Psoas muscle (tissue), 8 donors: ENCODE results near the gene DCTPP1. TPM values are rescaled to one million over a fixed set of nuclear protein-coding genes. Genes with fewer than 3 reads are reported as not detected.
A peak's percentile ranks its signal among the peaks of the same experiment; 100 is the strongest.
"Not testable (repeated sequence)": the region's sequence is repeated elsewhere in the genome, so short reads cannot be mapped to it uniquely, and the experiment has no call there.

ENCODE experiments used
- ATAC-seq, 4 donors: fragments of 200-7000 bp; cut with Tn5 transposase; one replicate each; pipeline ENCODE4 v1.9.1; 2020; ENCODE audit warnings: moderate library complexity in 3 of 4, mild to moderate bottlenecking in 2 of 4
- DNase-seq, 2 donors: peaks; one replicate each; pipeline ENCODE4 v3.0.0-alpha.2; 2020
- H3K27ac ChIP-seq: fragments of 200-600 bp; one replicate; pipeline ENCODE4 v1.8.0; 2022
- H3K27me3 ChIP-seq, 3 donors: fragments of 200-600 bp in 1 of 3; one replicate each; pipeline versions ENCODE4 v1.6.1 to v1.8.0; 2013 to 2022; ENCODE audit warnings: low read length in 2 of 3, mild to moderate bottlenecking in 2 of 3, moderate library complexity in 1 of 3; ENCODE audit not compliant: insufficient read depth in 3 of 3
- H3K36me3 ChIP-seq, 2 donors: fragments of 200-600 bp in 1 of 2; one replicate each; pipeline versions ENCODE4 v1.6.1 to v1.8.0; 2013 to 2022; ENCODE audit warnings: low read depth in 1 of 2, mild to moderate bottlenecking in 1 of 2, moderate library complexity in 1 of 2; ENCODE audit not compliant: insufficient read depth in 1 of 2
- H3K4me1 ChIP-seq: fragments of 200-600 bp; one replicate; pipeline ENCODE4 v1.8.0; 2022
- H3K4me3 ChIP-seq: fragments of 200-600 bp; one replicate; pipeline ENCODE4 v1.8.0; 2022; ENCODE audit warnings: mild to moderate bottlenecking
- H3K9me3 ChIP-seq: fragments of 200-600 bp; one replicate; pipeline ENCODE4 v1.8.0; 2022
- WGBS, 3 donors: extraction: QIAGEN DNeasy Blood & Tissue Kit; methylation state at CpG; one replicate each; pipeline versions ENCODE4 v1.1.6 to v1.1.7; 2013; 5-methylcytosine and 5-hydroxymethylcytosine counted together
- intact Hi-C, 2 donors: fragments of 100-400 bp; cut with DNase I; formaldehyde crosslinking; loops; one replicate each; pipeline versions ENCODE4 v1.11.0 to v1.14.2; 2022
- long read RNA-seq, 2 donors: library from polyadenylated mRNA; unstranded; transcript quantifications; one replicate each; pipeline ENCODE4 v2.0.0, GENCODE V29; 2021
- polyA plus RNA-seq, 3 donors: library from polyadenylated mRNA; stranded (reverse); fragments of 200-250 nt; gene quantifications; one replicate each; pipeline ENCODE4 v1.2.3, GENCODE V29; 2013
- total RNA-seq, 4 donors: library from RNA; stranded (reverse); fragmentation: NEBNext Ultra II Directional in 2 of 4; extraction: Animal tissue kit (Norgen Biotek cat#: 25700) in 2 of 4; gene quantifications; one replicate each; pipeline versions ENCODE4 v1.2.1 to v1.2.4, GENCODE V29; 2021 to 2023
- TF ChIP-seq, protein P1 (sequence below): fragments of 200-600 bp; IDR thresholded peaks from one replicate; pipeline ENCODE4 v1.8.0; 2022; ENCODE audit warnings: antibody characterized with exemption
- donor health status: healthy with polysubstance abuse.
- donor health status: DM: no; HTN: no; CAD: no; lungs with moderate emphysema.
- donor health status: Bipolar disorder and iron deficiency.
- donor health status: healthy.
- donor health status: DM: yes; HTN: yes; CAD: no.
- donor health status: DM: no; HTN: no; CAD: no.
- donor health status: DM: no; HTN: no; CAD: no.
- donor health status: DM: yes; HTN: yes; CAD: no.

DCTPP1 gene
- 10 to 100 TPM; 23.3 to 54.4 (median 33.9) TPM for total RNA-seq
- 10 to 100 TPM; 42.2 to 84.2 (median 52.7) TPM for polyA plus RNA-seq
- long read RNA-seq, donor 1, transcript DCTPP1-201 (3 exons, 1,222 nt), result major isoform, 39 of 45 reads
- long read RNA-seq, donor 1, partial matches to known transcripts, result 0 of 45 reads
- long read RNA-seq, donor 1, other reads (novel, unspliced or antisense), result 6 of 45 reads
- long read RNA-seq, donor 2, transcript DCTPP1-201 (3 exons, 1,222 nt), result major isoform, 56 of 60 reads
- long read RNA-seq, donor 2, partial matches to known transcripts, result 0 of 60 reads
- long read RNA-seq, donor 2, other reads (novel, unspliced or antisense), result 3 of 60 reads

DNA sequence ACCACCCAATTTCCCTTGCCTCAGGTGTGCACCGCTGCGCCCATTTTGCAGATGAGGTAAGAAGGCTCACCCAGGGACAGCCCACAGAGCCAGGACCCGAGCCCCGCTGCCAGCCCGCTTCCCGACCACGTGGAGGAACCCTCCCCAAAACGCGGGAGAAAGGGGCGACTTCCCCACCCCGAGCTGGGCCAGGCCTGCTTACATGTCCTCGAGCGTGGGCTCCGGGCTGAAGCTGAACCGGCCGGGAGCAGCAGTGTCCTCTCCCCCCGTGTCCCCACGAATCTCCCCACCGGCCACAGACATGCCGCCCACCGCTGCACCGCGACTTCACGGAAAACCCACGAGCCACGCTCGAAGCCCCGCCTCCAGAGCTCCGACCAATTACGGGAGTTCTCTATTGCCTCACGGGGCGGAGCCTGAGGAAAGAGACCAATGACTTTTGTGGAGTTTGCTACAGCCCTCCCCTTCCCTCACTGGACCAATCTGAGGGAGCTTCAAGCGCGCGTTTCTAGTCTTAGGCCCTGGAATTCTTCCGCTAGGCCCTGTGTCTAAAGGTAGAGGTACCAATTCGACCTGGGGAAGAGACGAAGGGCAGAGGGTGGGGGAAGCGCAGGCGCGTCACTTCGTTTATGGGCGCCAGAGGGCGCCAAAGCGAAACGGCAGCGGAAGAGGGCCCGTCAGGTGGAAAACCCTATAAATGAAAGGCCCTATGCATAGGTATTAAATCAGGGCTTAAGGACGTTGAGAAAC lies at the start of gene DCTPP1:
DCTPP1 (minus strand) TSS at position 353 of the 750 bp plus-strand sequence; CDS start at position 303, 50 bp downstream.
- Histone ChIP-seq H3K36me3 (peaks cover 0 to 18% of the 10 kb centered on the region in 2 donors), H3K27me3 (no peaks in the 10 kb centered on the region), H3K4me3 (peak within 1 kb of the TSS; percentile 73), H3K27ac (peak within 1 kb of the TSS; percentile 66), H3K9me3 (no peaks in the 10 kb centered on the region), H3K4me1 (peaks cover 18% of the 10 kb centered on the region)
- TF ChIP-seq, protein P1, sequence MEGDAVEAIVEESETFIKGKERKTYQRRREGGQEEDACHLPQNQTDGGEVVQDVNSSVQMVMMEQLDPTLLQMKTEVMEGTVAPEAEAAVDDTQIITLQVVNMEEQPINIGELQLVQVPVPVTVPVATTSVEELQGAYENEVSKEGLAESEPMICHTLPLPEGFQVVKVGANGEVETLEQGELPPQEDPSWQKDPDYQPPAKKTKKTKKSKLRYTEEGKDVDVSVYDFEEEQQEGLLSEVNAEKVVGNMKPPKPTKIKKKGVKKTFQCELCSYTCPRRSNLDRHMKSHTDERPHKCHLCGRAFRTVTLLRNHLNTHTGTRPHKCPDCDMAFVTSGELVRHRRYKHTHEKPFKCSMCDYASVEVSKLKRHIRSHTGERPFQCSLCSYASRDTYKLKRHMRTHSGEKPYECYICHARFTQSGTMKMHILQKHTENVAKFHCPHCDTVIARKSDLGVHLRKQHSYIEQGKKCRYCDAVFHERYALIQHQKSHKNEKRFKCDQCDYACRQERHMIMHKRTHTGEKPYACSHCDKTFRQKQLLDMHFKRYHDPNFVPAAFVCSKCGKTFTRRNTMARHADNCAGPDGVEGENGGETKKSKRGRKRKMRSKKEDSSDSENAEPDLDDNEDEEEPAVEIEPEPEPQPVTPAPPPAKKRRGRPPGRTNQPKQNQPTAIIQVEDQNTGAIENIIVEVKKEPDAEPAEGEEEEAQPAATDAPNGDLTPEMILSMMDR, result peak; percentile 77
- 1% methylated on average over 42 to 49 of the region's 49 CpGs for WGBS, 3 donors
- intact Hi-C loops, result loop anchor here in 1 of 2 donors (1.0 to 2.0 kb wide), 3 partner anchors 13 to 199 kb away; no protein-coding TSS in a partner anchor
- ATAC-seq (peak; percentile 98 to 99 (median 98)), DNase-seq (peak; percentile 94 to 96)

DNA sequence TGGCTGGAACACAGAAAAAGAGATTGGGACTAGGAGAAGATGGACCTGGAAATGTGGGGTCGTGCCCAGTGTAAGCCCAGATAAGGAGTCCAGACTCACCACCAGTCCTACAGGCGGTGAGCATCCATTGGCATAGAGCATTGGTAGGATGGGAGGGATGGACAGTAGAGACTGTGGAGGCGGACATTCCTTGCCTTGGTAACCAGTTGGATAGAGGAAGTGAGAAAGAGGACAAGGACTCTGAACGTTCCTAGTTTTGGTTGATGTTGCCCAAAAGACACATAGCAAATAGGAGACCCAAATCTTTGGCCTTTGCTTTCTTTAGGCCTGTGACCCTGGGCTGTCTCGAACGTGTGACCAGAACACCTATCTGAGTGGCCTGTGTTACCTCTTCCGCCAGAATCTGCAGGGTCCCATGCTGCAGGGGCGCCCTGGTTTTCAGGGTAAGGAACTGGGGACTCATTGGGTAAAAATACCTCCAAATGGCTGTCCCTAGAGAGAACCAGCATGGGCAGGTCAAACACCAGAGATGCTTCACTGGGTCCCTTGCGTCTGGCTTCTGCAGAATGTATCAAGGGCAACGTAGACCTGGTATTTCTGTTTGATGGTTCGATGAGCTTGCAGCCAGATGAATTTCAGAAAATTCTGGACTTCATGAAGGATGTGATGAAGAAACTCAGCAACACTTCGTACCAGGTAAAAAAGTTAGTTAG lies 49.1 kb upstream of the DCTPP1 start:
- intact Hi-C loops, result no loop called here
- Histone ChIP-seq H3K36me3 (no peaks in the 10 kb centered on the region), H3K9me3 (no peaks in the 10 kb centered on the region), H3K27me3 (peaks cover 0 to 8% (median 5%) of the 10 kb centered on the region in 3 donors), H3K27ac (no peak overlapping the region), H3K4me3 (no peak overlapping the region), H3K4me1 (no peaks in the 10 kb centered on the region)
- DNase-seq, result no peak
- TF ChIP-seq, protein P1, result no peak
- no peak for ATAC-seq
- WGBS, 3 donors, result 86 to 89% (median 87%) methylated on average over 12 of the region's 12 CpGs

DNA sequence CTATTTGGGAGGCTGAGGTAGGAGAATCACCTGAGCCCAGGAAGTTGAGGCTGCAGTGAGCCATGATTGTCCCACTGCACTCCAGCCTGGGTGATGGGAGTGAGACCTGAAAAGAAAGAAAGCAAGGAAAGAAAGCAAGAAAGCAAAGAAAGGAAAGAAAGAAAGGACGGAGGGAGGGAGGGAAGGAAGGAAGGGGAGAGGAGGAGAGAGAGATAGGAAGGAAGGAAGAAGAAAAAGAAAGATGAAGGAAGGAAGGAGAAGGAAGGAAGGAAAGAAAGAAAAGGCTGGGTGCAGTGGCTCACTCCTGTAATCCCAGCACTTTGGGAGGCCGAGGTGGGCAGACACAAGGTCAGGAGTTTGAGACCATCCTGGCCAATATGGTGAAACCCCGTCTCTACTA lies 47.9 kb upstream of the DCTPP1 start:
- peaks cover 0 to 20% (median 7%) of the 10 kb centered on the region in 3 donors for H3K27me3 ChIP-seq
- 79 to 81% (median 79%) methylated on average over 3 of the region's 3 CpGs for WGBS, 3 donors
- H3K4me3 ChIP-seq, H3K4me1 ChIP-seq, H3K36me3 ChIP-seq, intact Hi-C loops, DNase-seq, H3K9me3 ChIP-seq, H3K27ac ChIP-seq, ATAC-seq: not testable (repeated sequence)

DNA sequence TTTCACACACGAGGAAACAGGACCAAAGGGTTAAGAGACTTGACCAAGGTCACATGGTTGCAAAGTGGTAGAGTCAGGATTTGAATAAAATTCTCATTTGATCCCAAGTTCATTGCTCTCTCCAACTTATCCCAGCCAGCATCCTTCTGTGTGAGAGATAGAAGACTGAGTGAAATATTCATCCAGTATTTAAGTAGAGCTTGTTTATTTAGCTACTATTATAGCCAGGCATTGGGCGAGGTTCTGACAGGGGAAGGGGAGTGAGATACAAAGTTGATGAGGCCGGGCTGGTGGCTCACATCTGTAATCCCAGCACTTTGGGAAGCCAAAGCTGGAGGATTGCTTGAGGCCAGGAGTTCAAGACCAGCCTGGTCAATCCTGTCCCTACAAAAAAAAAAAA lies 47.2 kb upstream of the DCTPP1 start:
- DNase-seq, result no peak
- Histone ChIP-seq H3K27me3 (peaks cover 0 to 22% (median 7%) of the 10 kb centered on the region in 3 donors), H3K36me3 (no peaks in the 10 kb centered on the region), H3K9me3 (no peaks in the 10 kb centered on the region), H3K27ac (no peak overlapping the region), H3K4me3 (no peak overlapping the region), H3K4me1 (no peaks in the 10 kb centered on the region)
- whole genome bisulfite sequencing, 3 donors, result 62 to 73% (median 66%) methylated on average over 3 of the region's 3 CpGs
- TF ChIP-seq, protein P1, result no peak
- intact Hi-C loops, result no loop called here
- no peak for ATAC-seq
